ENCODE measurements around the gene TMEFF2. TPM values are rescaled to one million over a fixed set of nuclear protein-coding genes. Genes with fewer than 3 reads are reported as not detected.

Gene TMEFF2
- total RNA-seq, 2 donors from 2014 or later, result 0.09 TPM; not detected in 1

DNA sequence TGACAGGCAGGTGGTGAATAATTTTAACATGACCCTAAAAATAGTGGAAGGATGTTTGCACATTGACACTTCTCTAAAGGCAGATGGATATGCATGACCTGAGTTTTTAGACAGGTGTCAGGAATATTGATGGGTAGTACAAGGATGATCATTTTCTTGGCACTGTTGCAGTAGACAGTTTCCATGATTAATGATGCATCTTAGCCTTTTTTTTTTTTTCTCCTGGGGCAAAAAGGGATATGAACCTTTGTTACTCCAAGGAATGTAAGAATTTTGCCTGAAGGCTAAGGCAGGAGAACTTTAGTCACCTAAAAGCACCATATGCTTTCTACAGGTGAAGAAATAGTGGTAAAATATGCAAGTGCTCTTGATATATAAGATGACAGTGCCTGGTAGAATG, 211.5 kb downstream of the TMEFF2 start:
- Mint-ChIP-seq H3K4me3 (no peak overlapping the region), H3K4me1 (no peaks in the 10 kb centered on the region), H3K27ac (no peak overlapping the region), H3K9me3 (no peaks in the 10 kb centered on the region), H3K36me3 (ENCODE audit: low read depth) (no peaks in the 10 kb centered on the region), H3K27me3 (ENCODE audit: insufficient read depth) (no peaks in the 10 kb centered on the region)
- H3K4me3 ChIP-seq (ENCODE audit: low read length), result no peak overlapping the region
- H3K27ac ChIP-seq (ENCODE audit: low read depth, low read length), result no peak overlapping the region
- DNase-seq, result no peak
- no peaks in the 10 kb centered on the region for H3K4me1 ChIP-seq (ENCODE audit: control insufficient read depth, insufficient read depth, low read length)
- no peaks in the 10 kb centered on the region for H3K27me3 ChIP-seq (ENCODE audit: control insufficient read depth, insufficient read depth, low read length, poor library complexity, severe bottlenecking)
- H3K9me3 ChIP-seq (ENCODE audit: control insufficient read depth, low read length), result no peaks in the 10 kb centered on the region
- no peaks in the 10 kb centered on the region for H3K36me3 ChIP-seq (ENCODE audit: control insufficient read depth, insufficient read depth, low read length)
- TF ChIP-seq, protein P1, sequence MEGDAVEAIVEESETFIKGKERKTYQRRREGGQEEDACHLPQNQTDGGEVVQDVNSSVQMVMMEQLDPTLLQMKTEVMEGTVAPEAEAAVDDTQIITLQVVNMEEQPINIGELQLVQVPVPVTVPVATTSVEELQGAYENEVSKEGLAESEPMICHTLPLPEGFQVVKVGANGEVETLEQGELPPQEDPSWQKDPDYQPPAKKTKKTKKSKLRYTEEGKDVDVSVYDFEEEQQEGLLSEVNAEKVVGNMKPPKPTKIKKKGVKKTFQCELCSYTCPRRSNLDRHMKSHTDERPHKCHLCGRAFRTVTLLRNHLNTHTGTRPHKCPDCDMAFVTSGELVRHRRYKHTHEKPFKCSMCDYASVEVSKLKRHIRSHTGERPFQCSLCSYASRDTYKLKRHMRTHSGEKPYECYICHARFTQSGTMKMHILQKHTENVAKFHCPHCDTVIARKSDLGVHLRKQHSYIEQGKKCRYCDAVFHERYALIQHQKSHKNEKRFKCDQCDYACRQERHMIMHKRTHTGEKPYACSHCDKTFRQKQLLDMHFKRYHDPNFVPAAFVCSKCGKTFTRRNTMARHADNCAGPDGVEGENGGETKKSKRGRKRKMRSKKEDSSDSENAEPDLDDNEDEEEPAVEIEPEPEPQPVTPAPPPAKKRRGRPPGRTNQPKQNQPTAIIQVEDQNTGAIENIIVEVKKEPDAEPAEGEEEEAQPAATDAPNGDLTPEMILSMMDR (conservative IDR thresholded peaks at IDR 0.05), result no peak
- no peak overlapping the region for H3K9ac ChIP-seq (ENCODE audit: extremely low read depth, low read length, poor library complexity, severe bottlenecking)

GRCh38 chr2:191981706-191982105, 213.0 kb downstream of the TMEFF2 start:
- Mint-ChIP-seq H3K4me1 (no peaks in the 10 kb centered on the region), H3K4me3 (no peak overlapping the region), H3K27me3 (ENCODE audit: insufficient read depth) (no peaks in the 10 kb centered on the region), H3K27ac (no peak overlapping the region), H3K36me3 (ENCODE audit: low read depth) (no peaks in the 10 kb centered on the region), H3K9me3 (no peaks in the 10 kb centered on the region)
- Histone ChIP-seq H3K9me3 (ENCODE audit: control insufficient read depth, low read length) (no peaks in the 10 kb centered on the region), H3K27ac (ENCODE audit: low read depth, low read length) (no peak overlapping the region), H3K9ac (ENCODE audit: extremely low read depth, low read length, poor library complexity, severe bottlenecking) (no peak overlapping the region), H3K4me1 (ENCODE audit: control insufficient read depth, insufficient read depth, low read length) (no peaks in the 10 kb centered on the region), H3K36me3 (ENCODE audit: control insufficient read depth, insufficient read depth, low read length) (no peaks in the 10 kb centered on the region), H3K27me3 (ENCODE audit: control insufficient read depth, insufficient read depth, low read length, poor library complexity, severe bottlenecking) (no peaks in the 10 kb centered on the region), H3K4me3 (ENCODE audit: low read length) (no peak overlapping the region)
- TF ChIP-seq, protein P1 (conservative IDR thresholded peaks at IDR 0.05), result no peak
- DNase-seq, result no peak
- WGBS, 2 experiments (ENCODE audit: insufficient coverage in 1 of 2, insufficient read length in 1 of 2), result 92 to 98% methylated on average over 4 to 5 of the region's 5 CpGs

DNA sequence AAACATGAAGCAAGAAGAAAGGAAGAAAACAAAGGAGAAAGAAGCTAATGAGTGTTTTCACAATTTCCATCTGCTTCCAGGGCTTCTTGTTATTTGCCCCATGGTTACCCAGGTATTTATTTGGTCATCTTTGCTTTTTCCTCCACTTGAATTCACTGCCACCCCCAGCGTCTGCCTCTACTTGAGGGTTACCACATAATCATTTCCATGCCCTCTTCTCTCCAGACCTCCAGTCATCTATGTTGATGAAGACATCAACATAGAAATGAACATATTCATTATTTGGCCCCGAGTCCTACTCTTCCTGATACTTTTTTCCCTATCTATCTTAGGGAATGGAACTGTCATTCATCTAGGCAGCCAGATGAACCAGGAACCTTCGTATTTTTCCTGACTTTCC, 214.2 kb downstream of the TMEFF2 start:
- H3K27ac Mint-ChIP-seq, result no peak overlapping the region
- DNase-seq, result no peak
- Histone ChIP-seq H3K36me3 (ENCODE audit: control insufficient read depth, insufficient read depth, low read length) (no peaks in the 10 kb centered on the region), H3K27me3 (ENCODE audit: control insufficient read depth, insufficient read depth, low read length, poor library complexity, severe bottlenecking) (no peaks in the 10 kb centered on the region), H3K9ac (ENCODE audit: extremely low read depth, low read length, poor library complexity, severe bottlenecking) (no peak overlapping the region), H3K27ac (ENCODE audit: low read depth, low read length) (no peak overlapping the region), H3K9me3 (ENCODE audit: control insufficient read depth, low read length) (no peaks in the 10 kb centered on the region), H3K4me3 (ENCODE audit: low read length) (no peak overlapping the region), H3K4me1 (ENCODE audit: control insufficient read depth, insufficient read depth, low read length) (peaks cover 4% of the 10 kb centered on the region)
- H3K4me1 Mint-ChIP-seq, result peaks cover 8% of the 10 kb centered on the region
- no peaks in the 10 kb centered on the region for H3K27me3 Mint-ChIP-seq (ENCODE audit: insufficient read depth)
- no peaks in the 10 kb centered on the region for H3K9me3 Mint-ChIP-seq
- H3K4me3 Mint-ChIP-seq, result no peak overlapping the region
- TF ChIP-seq, protein P1 (conservative IDR thresholded peaks at IDR 0.05), result no peak
- 92 to 100% methylated on average over 3 of the region's 3 CpGs for WGBS, 2 experiments (ENCODE audit: insufficient coverage in 1 of 2, insufficient read length in 1 of 2)
- H3K36me3 Mint-ChIP-seq (ENCODE audit: low read depth), result no peaks in the 10 kb centered on the region
